ENCODE data around the gene ASAH2B.

DNA sequence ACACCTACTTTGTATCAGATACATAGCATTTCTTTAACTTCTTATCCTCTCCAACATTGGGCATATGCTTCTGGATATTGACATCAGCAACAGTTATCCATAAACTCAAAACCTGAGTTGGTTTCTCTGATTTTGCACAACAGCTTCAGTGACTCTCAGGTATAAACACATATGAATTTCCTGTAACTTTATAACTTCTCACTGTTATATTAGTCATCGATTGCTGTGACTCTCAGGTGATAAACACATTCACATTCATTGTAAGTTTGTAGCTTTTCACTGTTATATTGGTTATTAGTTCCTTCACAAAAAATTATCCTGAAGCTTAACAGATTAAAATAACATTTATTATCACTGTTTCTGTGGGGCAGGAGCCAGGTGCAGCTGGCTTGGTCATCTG lies 57.0 kb downstream of the ASAH2B start:
- no peak for TF ChIP-seq POLR2A (IDR thresholded peaks at IDR 0.05)
- TF ChIP-seq, protein P1, sequence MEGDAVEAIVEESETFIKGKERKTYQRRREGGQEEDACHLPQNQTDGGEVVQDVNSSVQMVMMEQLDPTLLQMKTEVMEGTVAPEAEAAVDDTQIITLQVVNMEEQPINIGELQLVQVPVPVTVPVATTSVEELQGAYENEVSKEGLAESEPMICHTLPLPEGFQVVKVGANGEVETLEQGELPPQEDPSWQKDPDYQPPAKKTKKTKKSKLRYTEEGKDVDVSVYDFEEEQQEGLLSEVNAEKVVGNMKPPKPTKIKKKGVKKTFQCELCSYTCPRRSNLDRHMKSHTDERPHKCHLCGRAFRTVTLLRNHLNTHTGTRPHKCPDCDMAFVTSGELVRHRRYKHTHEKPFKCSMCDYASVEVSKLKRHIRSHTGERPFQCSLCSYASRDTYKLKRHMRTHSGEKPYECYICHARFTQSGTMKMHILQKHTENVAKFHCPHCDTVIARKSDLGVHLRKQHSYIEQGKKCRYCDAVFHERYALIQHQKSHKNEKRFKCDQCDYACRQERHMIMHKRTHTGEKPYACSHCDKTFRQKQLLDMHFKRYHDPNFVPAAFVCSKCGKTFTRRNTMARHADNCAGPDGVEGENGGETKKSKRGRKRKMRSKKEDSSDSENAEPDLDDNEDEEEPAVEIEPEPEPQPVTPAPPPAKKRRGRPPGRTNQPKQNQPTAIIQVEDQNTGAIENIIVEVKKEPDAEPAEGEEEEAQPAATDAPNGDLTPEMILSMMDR (IDR thresholded peaks at IDR 0.05) = no peak

Data from ovary (tissue), 3 donors.